ENCODE data around the gene FGFR1OP2. TPM values are rescaled to one million over a fixed set of nuclear protein-coding genes. Genes with fewer than 3 reads are reported as not detected.

Gene FGFR1OP2
- total and polyA plus RNA-seq, 2 experiments from 2014 or later: 35.6 to 45.0 TPM

- TF ChIP-seq ZNF462 (CRISPR knock-in tag; IDR thresholded peaks at IDR 0.05) (no peak), ZNF114 (CRISPR knock-in tag; IDR thresholded peaks at IDR 0.05) (no peak), EZH2 (IDR thresholded peaks at IDR 0.05; ENCODE audit: low read depth, unreplicated experiment) (no peak), STAT1 (IDR thresholded peaks at IDR 0.05; ENCODE audit: unreplicated experiment) (no peak), POLR2AphosphoS5 (IDR thresholded peaks at IDR 0.05; ENCODE audit: low read depth) (no peak)
Measured at GRCh38 chr12:26997003-26997402, 58.7 kb downstream of the FGFR1OP2 start (continued).

GRCh38 chr12:27000961-27001360 lies 62.7 kb downstream of the FGFR1OP2 start:
- no peak overlapping the region for H3K4me2 ChIP-seq
- no peaks in the 10 kb centered on the region for H3K9me3 Mint-ChIP-seq
- peaks cover 3% of the 10 kb centered on the region for H3K4me1 ChIP-seq (ENCODE audit: insufficient read depth)
- peaks cover 4% of the 10 kb centered on the region for H3K27me3 Mint-ChIP-seq (ENCODE audit: insufficient read depth, low read depth, poor library complexity)
- peaks cover 10% of the 10 kb centered on the region; the same call in 1 of the 2 replicates for H3K36me3 ChIP-seq (ENCODE audit: insufficient read depth)
- H2AFZ ChIP-seq: no peak overlapping the region
- H3K27ac ChIP-seq (ENCODE audit: low read depth): no peak overlapping the region
- DNase-seq (ENCODE audit: low spot score): no peak
- no peaks in the 10 kb centered on the region for H3F3A ChIP-seq (replicated peaks; ENCODE audit: low read depth)
- no peaks in the 10 kb centered on the region for H3K27me3 ChIP-seq (ENCODE audit: insufficient read depth)
- H3K27ac Mint-ChIP-seq: no peak overlapping the region
- peaks cover 15% of the 10 kb centered on the region; the same call in 2 of the 3 replicates for H3K4me1 Mint-ChIP-seq
- no peaks in the 10 kb centered on the region for H3K9me2 ChIP-seq (ENCODE audit: insufficient read depth)
- H3K36me3 Mint-ChIP-seq (ENCODE audit: low read depth): peaks cover 22% of the 10 kb centered on the region
- ATAC-seq: no peak
- H3K4me3 ChIP-seq: no peak overlapping the region
- H3K4me3 Mint-ChIP-seq: no peak overlapping the region
- H4K20me1 ChIP-seq (replicated peaks; ENCODE audit: insufficient read depth): peaks cover 4% of the 10 kb centered on the region; the same call in 1 of the 2 replicates
- peaks cover 58% of the 10 kb centered on the region for H3K79me2 ChIP-seq (replicated peaks; ENCODE audit: insufficient read depth)
- TF ChIP-seq CREB1 (CRISPR knock-in tag; IDR thresholded peaks at IDR 0.05; ENCODE audit: low read depth) (no peak), ZNF462 (CRISPR knock-in tag; IDR thresholded peaks at IDR 0.05) (no peak), CTCF (conservative IDR thresholded peaks at IDR 0.05; ENCODE audit: low read depth in 2 of 2) (no peak), EZH2phosphoT487 (IDR thresholded peaks at IDR 0.05; ENCODE audit: unreplicated experiment) (no peak), EZH2 (IDR thresholded peaks at IDR 0.05; ENCODE audit: low read depth, unreplicated experiment) (no peak), ZNF114 (CRISPR knock-in tag; IDR thresholded peaks at IDR 0.05) (no peak)
